Muscle of arm (tissue), 14 donors: ENCODE results near the gene TRAM1L1. TPM values are rescaled to one million over a fixed set of nuclear protein-coding genes. Genes with fewer than 3 reads are reported as not detected.

ENCODE experiments used
- DNase-seq: peaks from one replicate; pipeline ENCODE4 v3.0.0-alpha.2; 2013
- long read RNA-seq, 11 donors: transcript quantifications; one replicate each; lab custom pipeline, GENCODE V29; 2026
- polyA plus RNA-seq, 12 donors: library from polyadenylated mRNA; unstranded; fragments of 120-200 nt; gene quantifications; one replicate each; pipeline ENCODE4 v1.2.1, GENCODE V29; 2013; ENCODE audit not compliant: insufficient read length in 12 of 12

Gene TRAM1L1
- 1 to 10 TPM in 11 of 12 donors, not detected in 1; 3.7 to 7.6 (median 5.9) TPM for polyA plus RNA-seq
- long read RNA-seq, donor 1, transcript TRAM1L1-201 (1 exons, 2,023 nt): major isoform, 5 of 5 reads
- long read RNA-seq, donor 1, partial matches to known transcripts: 0 of 5 reads
- long read RNA-seq, donor 1, other reads (novel, unspliced or antisense): 0 of 5 reads
- long read RNA-seq, donor 2, transcript TRAM1L1-201 (1 exons, 2,023 nt): major isoform, 6 of 6 reads
- long read RNA-seq, donor 2, partial matches to known transcripts: 0 of 6 reads
- long read RNA-seq, donor 2, other reads (novel, unspliced or antisense): 0 of 6 reads
- long read RNA-seq, donor 3, partial matches to known transcripts: 0 of 1 reads
- long read RNA-seq, donor 3, other reads (novel, unspliced or antisense): 0 of 1 reads
- long read RNA-seq, donor 4: 0 reads
- long read RNA-seq, donor 5, transcript TRAM1L1-201 (1 exons, 2,023 nt): major isoform, 6 of 6 reads
- long read RNA-seq, donor 5, partial matches to known transcripts: 0 of 6 reads
- long read RNA-seq, donor 5, other reads (novel, unspliced or antisense): 0 of 6 reads
- long read RNA-seq, donor 6, transcript TRAM1L1-201 (1 exons, 2,023 nt): major isoform, 6 of 6 reads
- long read RNA-seq, donor 6, partial matches to known transcripts: 0 of 6 reads
- long read RNA-seq, donor 6, other reads (novel, unspliced or antisense): 0 of 6 reads
- long read RNA-seq, donor 7, partial matches to known transcripts: 0 of 4 reads
- long read RNA-seq, donor 7, other reads (novel, unspliced or antisense): 0 of 4 reads
- long read RNA-seq, donor 8, transcript TRAM1L1-201 (1 exons, 2,023 nt): major isoform, 5 of 5 reads
- long read RNA-seq, donor 8, partial matches to known transcripts: 0 of 5 reads
- long read RNA-seq, donor 8, other reads (novel, unspliced or antisense): 0 of 5 reads
- long read RNA-seq, donor 9, partial matches to known transcripts: 0 of 4 reads
- long read RNA-seq, donor 9, other reads (novel, unspliced or antisense): 0 of 4 reads
- long read RNA-seq, donor 10, transcript TRAM1L1-201 (1 exons, 2,023 nt): major isoform, 5 of 5 reads
- long read RNA-seq, donor 10, partial matches to known transcripts: 0 of 5 reads
- long read RNA-seq, donor 10, other reads (novel, unspliced or antisense): 0 of 5 reads
- long read RNA-seq, donor 11, partial matches to known transcripts: 0 of 4 reads
- long read RNA-seq, donor 11, other reads (novel, unspliced or antisense): 0 of 4 reads

- peak; percentile 82 for DNase-seq
Measured at GRCh38 chr4:117084866-117085701, at the start of gene TRAM1L1. Gene TRAM1L1 (minus strand): TSS chr4:117085576. CDS start chr4:117085393, 183 bp downstream.

GRCh38 chr4:117134386-117134785, 49.0 kb upstream of the TRAM1L1 start:
- DNase-seq: peak; percentile 23

DNA sequence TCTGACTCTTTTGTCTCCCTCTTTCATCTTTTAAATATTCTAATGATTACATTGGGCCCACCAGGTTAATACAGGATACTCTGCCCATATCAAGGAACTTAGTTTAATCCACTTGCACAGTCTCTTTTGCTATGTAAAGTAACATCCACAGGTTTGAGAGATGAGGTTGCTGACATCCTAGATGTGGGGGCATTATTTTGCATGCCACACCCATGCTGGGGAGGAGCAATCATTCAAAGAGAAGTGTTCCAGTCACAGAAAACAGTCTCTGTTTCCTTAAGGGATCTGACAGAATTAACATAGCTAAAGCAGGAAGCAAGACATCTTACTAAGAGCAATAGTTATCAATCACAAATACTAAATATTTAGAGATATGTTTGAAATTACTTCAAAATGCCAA, 11.5 kb upstream of the TRAM1L1 start:
- DNase-seq: no peak

GRCh38 chr4:117096462-117096861, 11.1 kb upstream of the TRAM1L1 start:
- DNase-seq: no peak

GRCh38 chr4:117093571-117093970, 8.2 kb upstream of the TRAM1L1 start:
- no peak for DNase-seq

DNA sequence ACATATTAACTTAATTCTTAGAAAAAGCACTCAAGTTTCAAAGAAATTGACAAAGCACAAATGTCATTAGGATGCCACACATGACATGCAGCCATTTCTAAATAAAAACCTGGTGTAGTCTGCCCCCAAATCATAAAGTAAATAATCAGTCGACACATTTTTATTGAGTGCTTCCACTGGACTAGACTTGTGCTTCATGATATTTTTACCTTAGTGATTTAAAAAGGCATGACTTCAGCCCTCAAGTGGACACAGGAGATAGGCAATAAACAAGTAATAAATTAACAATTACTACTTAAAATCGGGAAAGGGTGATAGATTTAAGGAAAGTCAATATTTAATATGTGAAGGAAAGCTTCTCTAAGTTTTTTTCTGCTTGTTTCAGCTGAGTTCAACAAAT, 7.6 kb downstream of the TRAM1L1 start:
- no peak for DNase-seq

GRCh38 chr4:117068120-117068519, 17.3 kb downstream of the TRAM1L1 start:
- DNase-seq: no peak

DNA sequence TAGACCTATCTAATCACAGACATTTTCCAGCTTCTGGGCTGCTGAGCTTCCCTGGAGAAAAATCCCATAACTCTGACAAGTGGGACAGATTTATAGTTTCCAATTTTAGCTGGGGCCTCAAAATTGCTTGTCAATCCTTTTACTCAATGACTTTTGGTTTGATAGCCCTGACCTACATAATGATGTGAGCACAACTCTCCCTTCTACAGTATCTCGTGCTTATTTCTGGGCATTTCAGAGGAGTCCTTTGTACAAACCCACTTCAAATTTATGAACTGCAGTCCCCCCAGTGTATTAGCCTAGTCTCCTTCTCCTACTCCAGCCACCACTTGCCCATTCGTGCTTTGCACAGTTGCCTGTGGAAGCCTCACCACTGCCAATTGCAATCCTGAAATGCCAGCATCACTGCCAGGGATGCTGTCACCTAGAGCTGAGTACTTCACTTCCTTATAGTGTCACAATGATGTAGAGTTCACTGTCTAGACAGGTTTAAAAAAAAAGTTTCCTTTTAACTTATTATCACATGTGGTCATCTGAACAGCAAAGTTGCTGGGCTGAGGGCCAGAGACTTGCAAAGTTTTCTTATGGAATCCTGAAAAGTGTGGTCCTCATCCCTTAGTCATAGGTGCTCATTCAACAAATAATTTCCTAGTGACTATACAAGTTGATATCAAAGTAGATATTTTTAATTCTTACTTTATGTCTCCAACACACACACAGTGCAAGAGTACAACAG, 21.2 kb downstream of the TRAM1L1 start:
- DNase-seq: no peak

DNA sequence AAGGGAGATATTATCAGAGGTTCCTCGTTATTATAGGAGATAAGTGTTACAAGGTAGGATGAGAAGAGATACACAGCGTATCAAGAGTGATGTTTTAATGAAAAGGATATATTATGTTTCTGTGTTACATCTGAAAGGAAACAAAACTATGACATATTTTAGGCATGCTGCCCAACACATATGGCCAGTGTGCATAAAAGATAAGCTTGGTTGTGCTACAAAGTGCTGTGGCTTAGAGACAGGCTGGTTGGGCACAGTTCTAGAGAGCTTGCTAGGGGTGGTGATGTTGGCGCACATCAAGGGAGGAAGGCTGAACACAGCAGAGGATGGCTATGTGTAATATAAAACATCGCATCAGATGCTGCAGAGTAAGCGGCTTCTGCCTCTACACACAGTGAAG, 42.4 kb downstream of the TRAM1L1 start:
- DNase-seq: no peak
